ENCODE results near the gene TUBB2B.

TUBB2B gene

DNA sequence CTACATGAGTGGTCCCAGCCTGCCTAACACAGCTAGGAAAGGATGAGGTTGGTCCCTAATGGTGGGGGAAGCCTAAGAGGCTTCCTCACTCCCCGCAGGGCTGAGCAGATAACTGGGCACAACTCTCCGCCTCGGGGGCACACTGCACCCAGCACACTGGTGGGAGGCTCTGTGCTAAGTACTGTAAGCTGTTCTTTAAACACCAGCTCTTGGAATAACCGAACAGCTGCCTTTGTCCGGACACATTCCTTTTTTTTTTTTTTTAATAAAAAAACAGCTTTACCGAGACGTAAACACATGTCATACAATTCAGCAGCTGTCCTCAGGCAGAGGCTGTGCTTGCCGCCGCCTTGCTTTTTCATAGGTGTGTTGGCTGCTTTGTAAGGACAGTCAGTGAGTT lies 38.2 kb upstream of the TUBB2B start:
- Histone ChIP-seq H3K36me3 (ENCODE audit: control insufficient read depth in 1 of 2, insufficient read depth in 2 of 2, low read depth in 1 of 2, low read length in 2 of 2) (peaks cover 53 to 58% of the 10 kb centered on the region in 2 experiments), H2BK5ac (ENCODE audit: low read depth, low read length, poor library complexity, severe bottlenecking) (no peak overlapping the region), H3K18ac (ENCODE audit: low read depth in 1 of 2, low read length in 2 of 2) (no peak overlapping the region), H3K9me3 (ENCODE audit: control insufficient read depth, low read length) (no peaks in the 10 kb centered on the region), H3K4me2 (ENCODE audit: low read length, poor library complexity, severe bottlenecking) (no peak overlapping the region), H3K27me3 (ENCODE audit: control insufficient read depth in 1 of 2, insufficient read depth in 1 of 2, low read length in 2 of 2) (no peaks in the 10 kb centered on the region), H3K79me1 (replicated peaks; ENCODE audit: low read length, poor library complexity, severe bottlenecking) (peaks cover 61% of the 10 kb centered on the region), H3K14ac (ENCODE audit: low read length in 2 of 2) (no peak overlapping the region), H3K4me3 (ENCODE audit: insufficient read depth in 1 of 2, low read depth in 1 of 2, low read length in 2 of 2) (no peak overlapping the region), H3K27ac (ENCODE audit: low read length, poor library complexity, severe bottlenecking) (no peak overlapping the region), H2BK15ac (ENCODE audit: low read depth, poor library complexity, severe bottlenecking) (no peak overlapping the region), H2BK12ac (ENCODE audit: low read length in 2 of 2) (no peak overlapping the region), H4K91ac (ENCODE audit: low read length) (no peak overlapping the region), H4K8ac (ENCODE audit: low read length) (peak overlapping the region; percentile 19), H2AK5ac (ENCODE audit: low read length, severe bottlenecking) (no peak overlapping the region), H3K4me1 (ENCODE audit: control insufficient read depth, insufficient read depth, low read depth, low read length) (peaks cover 13% of the 10 kb centered on the region), H3K9ac (ENCODE audit: low read length) (no peak overlapping the region), H2AFZ (ENCODE audit: low read depth, low read length) (no peak overlapping the region), H3K23ac (ENCODE audit: low read length in 2 of 2) (no peak overlapping the region), H3K4ac (ENCODE audit: low read depth in 1 of 2, low read length in 2 of 2) (no peak overlapping the region), H2BK120ac (ENCODE audit: low read depth, low read length) (no peak overlapping the region)
- WGBS = 70% methylated on average over 9 of the region's 9 CpGs
- no peak for DNase-seq

DNA sequence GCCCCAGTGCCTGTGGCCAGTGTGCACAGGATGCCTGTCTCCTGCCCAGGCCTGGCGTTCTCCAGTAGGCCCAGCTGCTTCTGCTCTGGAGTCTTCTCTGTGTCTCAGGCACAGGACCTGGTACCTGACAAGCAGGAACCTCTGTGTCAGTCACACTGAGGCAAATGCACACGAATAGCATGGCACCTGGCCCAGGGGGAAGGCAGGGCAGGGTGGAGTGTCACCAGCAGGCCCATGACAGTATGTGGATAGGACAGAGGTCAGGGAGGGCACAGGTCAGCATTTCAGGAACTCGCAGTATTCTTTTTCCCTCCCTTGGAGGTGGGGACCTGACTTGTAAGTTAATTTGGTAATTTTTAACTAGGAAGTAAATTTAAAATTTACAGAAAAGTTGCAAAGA lies 36.9 kb upstream of the TUBB2B start:
- Histone ChIP-seq H3K4me3 (ENCODE audit: insufficient read depth in 1 of 2, low read depth in 1 of 2, low read length in 2 of 2) (no peak overlapping the region), H4K91ac (ENCODE audit: low read length) (no peak overlapping the region), H3K23ac (ENCODE audit: low read length in 2 of 2) (no peak overlapping the region), H2BK12ac (ENCODE audit: low read length in 2 of 2) (no peak overlapping the region), H3K36me3 (ENCODE audit: control insufficient read depth in 1 of 2, insufficient read depth in 2 of 2, low read depth in 1 of 2, low read length in 2 of 2) (peaks cover 42 to 45% of the 10 kb centered on the region in 2 experiments), H4K8ac (ENCODE audit: low read length) (no peak overlapping the region), H3K27ac (ENCODE audit: low read length, poor library complexity, severe bottlenecking) (no peak overlapping the region), H3K9ac (ENCODE audit: low read length) (no peak overlapping the region), H3K4ac (ENCODE audit: low read depth in 1 of 2, low read length in 2 of 2) (no peak overlapping the region), H2AFZ (ENCODE audit: low read depth, low read length) (no peak overlapping the region), H2AK5ac (ENCODE audit: low read length, severe bottlenecking) (no peak overlapping the region), H3K79me1 (replicated peaks; ENCODE audit: low read length, poor library complexity, severe bottlenecking) (peaks cover 54% of the 10 kb centered on the region), H3K14ac (ENCODE audit: low read length in 2 of 2) (no peak overlapping the region), H3K4me2 (ENCODE audit: low read length, poor library complexity, severe bottlenecking) (no peak overlapping the region), H3K4me1 (ENCODE audit: control insufficient read depth, insufficient read depth, low read depth, low read length) (peaks cover 18% of the 10 kb centered on the region), H3K18ac (ENCODE audit: low read depth in 1 of 2, low read length in 2 of 2) (no peak overlapping the region), H3K27me3 (ENCODE audit: control insufficient read depth in 1 of 2, insufficient read depth in 1 of 2, low read length in 2 of 2) (no peaks in the 10 kb centered on the region), H2BK5ac (ENCODE audit: low read depth, low read length, poor library complexity, severe bottlenecking) (no peak overlapping the region), H2BK15ac (ENCODE audit: low read depth, poor library complexity, severe bottlenecking) (no peak overlapping the region), H3K9me3 (ENCODE audit: control insufficient read depth, low read length) (no peaks in the 10 kb centered on the region), H2BK120ac (ENCODE audit: low read depth, low read length) (no peak overlapping the region)
- DNase-seq = no peak
- 99% methylated on average over 3 of the region's 3 CpGs for WGBS

GRCh38 chr6:3263096-3263495 lies 35.6 kb upstream of the TUBB2B start:
- no peak overlapping the region for H2BK12ac ChIP-seq (ENCODE audit: low read length in 2 of 2)
- H3K14ac ChIP-seq (ENCODE audit: low read length in 2 of 2) = no peak overlapping the region
- no peak overlapping the region for H3K23ac ChIP-seq (ENCODE audit: low read length in 2 of 2)
- no peak overlapping the region for H3K4ac ChIP-seq (ENCODE audit: low read depth in 1 of 2, low read length in 2 of 2)
- no peak overlapping the region for H3K27ac ChIP-seq (ENCODE audit: low read length, poor library complexity, severe bottlenecking)
- no peak overlapping the region for H2BK120ac ChIP-seq (ENCODE audit: low read depth, low read length)
- no peak overlapping the region for H3K4me3 ChIP-seq (ENCODE audit: insufficient read depth in 1 of 2, low read depth in 1 of 2, low read length in 2 of 2)
- no peak overlapping the region for H4K91ac ChIP-seq (ENCODE audit: low read length)
- H4K8ac ChIP-seq (ENCODE audit: low read length) = no peak overlapping the region
- no peaks in the 10 kb centered on the region for H3K9me3 ChIP-seq (ENCODE audit: control insufficient read depth, low read length)
- no peak overlapping the region for H2BK5ac ChIP-seq (ENCODE audit: low read depth, low read length, poor library complexity, severe bottlenecking)
- DNase-seq = no peak
- H2AK5ac ChIP-seq (ENCODE audit: low read length, severe bottlenecking) = no peak overlapping the region
- H3K9ac ChIP-seq (ENCODE audit: low read length) = no peak overlapping the region
- no peak overlapping the region for H3K18ac ChIP-seq (ENCODE audit: low read depth in 1 of 2, low read length in 2 of 2)
- peaks cover 47% of the 10 kb centered on the region for H3K79me1 ChIP-seq (replicated peaks; ENCODE audit: low read length, poor library complexity, severe bottlenecking)
- H3K36me3 ChIP-seq (ENCODE audit: control insufficient read depth in 1 of 2, insufficient read depth in 2 of 2, low read depth in 1 of 2, low read length in 2 of 2) = peaks cover 33 to 37% of the 10 kb centered on the region in 2 experiments
- H3K27me3 ChIP-seq (ENCODE audit: control insufficient read depth in 1 of 2, insufficient read depth in 1 of 2, low read length in 2 of 2) = no peaks in the 10 kb centered on the region
- H2AFZ ChIP-seq (ENCODE audit: low read depth, low read length) = no peak overlapping the region
- peaks cover 22% of the 10 kb centered on the region for H3K4me1 ChIP-seq (ENCODE audit: control insufficient read depth, insufficient read depth, low read depth, low read length)
- 92% methylated on average over 6 of the region's 6 CpGs for WGBS
- no peak overlapping the region for H3K4me2 ChIP-seq (ENCODE audit: low read length, poor library complexity, severe bottlenecking)
- H2BK15ac ChIP-seq (ENCODE audit: low read depth, poor library complexity, severe bottlenecking) = no peak overlapping the region

DNA sequence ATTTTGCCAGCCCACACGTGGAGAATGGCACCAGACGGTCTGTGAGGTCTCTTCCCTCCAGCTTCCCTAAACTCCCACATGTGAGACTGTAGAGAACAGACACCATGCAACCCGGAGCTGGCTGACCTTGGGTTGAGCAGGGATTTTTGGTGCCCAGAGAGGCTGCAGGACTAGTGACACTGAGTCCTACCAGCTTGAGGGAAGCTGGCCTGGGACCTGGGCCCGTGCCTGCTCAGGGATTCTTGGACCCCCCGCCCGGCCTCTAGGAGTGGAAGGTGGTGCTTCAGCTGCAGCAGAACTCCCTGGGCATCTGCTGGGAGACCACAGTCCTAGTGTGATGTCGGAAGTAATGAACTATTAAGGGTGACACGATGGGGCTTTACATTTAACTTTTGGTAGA lies 34.5 kb upstream of the TUBB2B start:
- Histone ChIP-seq H2BK12ac (ENCODE audit: low read length in 2 of 2) (no peak overlapping the region), H3K4me1 (ENCODE audit: control insufficient read depth, insufficient read depth, low read depth, low read length) (peaks cover 22% of the 10 kb centered on the region), H2AK5ac (ENCODE audit: low read length, severe bottlenecking) (no peak overlapping the region), H3K18ac (ENCODE audit: low read depth in 1 of 2, low read length in 2 of 2) (no peak overlapping the region), H3K79me1 (replicated peaks; ENCODE audit: low read length, poor library complexity, severe bottlenecking) (peaks cover 43% of the 10 kb centered on the region), H3K36me3 (ENCODE audit: control insufficient read depth in 1 of 2, insufficient read depth in 2 of 2, low read depth in 1 of 2, low read length in 2 of 2) (peaks cover 25 to 34% of the 10 kb centered on the region in 2 experiments), H3K23ac (ENCODE audit: low read length in 2 of 2) (no peak overlapping the region), H3K9me3 (ENCODE audit: control insufficient read depth, low read length) (no peaks in the 10 kb centered on the region), H3K4me3 (ENCODE audit: insufficient read depth in 1 of 2, low read depth in 1 of 2, low read length in 2 of 2) (no peak overlapping the region), H3K27ac (ENCODE audit: low read length, poor library complexity, severe bottlenecking) (no peak overlapping the region), H3K14ac (ENCODE audit: low read length in 2 of 2) (no peak overlapping the region), H3K9ac (ENCODE audit: low read length) (no peak overlapping the region), H4K8ac (ENCODE audit: low read length) (no peak overlapping the region), H2BK15ac (ENCODE audit: low read depth, poor library complexity, severe bottlenecking) (no peak overlapping the region), H3K27me3 (ENCODE audit: control insufficient read depth in 1 of 2, insufficient read depth in 1 of 2, low read length in 2 of 2) (peaks cover 0 to 3% of the 10 kb centered on the region in 2 experiments), H3K4me2 (ENCODE audit: low read length, poor library complexity, severe bottlenecking) (no peak overlapping the region), H3K4ac (ENCODE audit: low read depth in 1 of 2, low read length in 2 of 2) (no peak overlapping the region), H2AFZ (ENCODE audit: low read depth, low read length) (no peak overlapping the region), H2BK120ac (ENCODE audit: low read depth, low read length) (no peak overlapping the region), H4K91ac (ENCODE audit: low read length) (no peak overlapping the region), H2BK5ac (ENCODE audit: low read depth, low read length, poor library complexity, severe bottlenecking) (no peak overlapping the region)
- 81% methylated on average over 8 of the region's 8 CpGs for WGBS
- no peak for DNase-seq

Measured in mesenchymal stem cell (in vitro differentiated cells and primary cell).